Lower leg skin (tissue), 3 donors: ENCODE data around the gene AFDN.

Source experiments
- POLR2A ChIP-seq, 2 donors: fragments of 450-650 bp; IDR thresholded peaks; one replicate each; pipeline ENCODE4 v1.6.1; 2016 to 2017; ENCODE audit warnings: antibody characterized with exemption in 2 of 2, mild to moderate bottlenecking in 1 of 2, moderate library complexity in 1 of 2
- TF ChIP-seq, protein P1 (sequence below), 3 donors: fragments of 450-650 bp; IDR thresholded peaks; one replicate each; pipeline ENCODE4 v1.5.1; 2016; ENCODE audit warnings: antibody characterized with exemption in 3 of 3, mild to moderate bottlenecking in 3 of 3, moderate library complexity in 2 of 3

DNA sequence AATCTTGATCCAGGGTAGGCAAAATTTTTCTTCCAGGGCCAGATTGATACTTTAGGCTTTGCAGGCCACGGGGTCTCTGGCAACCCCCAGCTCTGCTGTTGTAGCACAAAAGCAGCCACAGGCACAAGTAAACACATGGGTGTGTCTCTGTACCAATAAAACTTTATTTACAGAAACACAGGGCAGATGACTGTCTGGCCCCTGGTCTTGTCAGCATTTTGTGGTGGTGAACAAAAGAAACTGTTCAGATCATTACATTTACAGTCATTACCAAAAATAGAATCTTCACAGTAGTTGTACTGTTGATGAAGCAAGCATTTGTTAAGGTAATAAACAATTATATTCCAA lies 125.8 kb downstream of the AFDN start:
- TF ChIP-seq, protein P1, sequence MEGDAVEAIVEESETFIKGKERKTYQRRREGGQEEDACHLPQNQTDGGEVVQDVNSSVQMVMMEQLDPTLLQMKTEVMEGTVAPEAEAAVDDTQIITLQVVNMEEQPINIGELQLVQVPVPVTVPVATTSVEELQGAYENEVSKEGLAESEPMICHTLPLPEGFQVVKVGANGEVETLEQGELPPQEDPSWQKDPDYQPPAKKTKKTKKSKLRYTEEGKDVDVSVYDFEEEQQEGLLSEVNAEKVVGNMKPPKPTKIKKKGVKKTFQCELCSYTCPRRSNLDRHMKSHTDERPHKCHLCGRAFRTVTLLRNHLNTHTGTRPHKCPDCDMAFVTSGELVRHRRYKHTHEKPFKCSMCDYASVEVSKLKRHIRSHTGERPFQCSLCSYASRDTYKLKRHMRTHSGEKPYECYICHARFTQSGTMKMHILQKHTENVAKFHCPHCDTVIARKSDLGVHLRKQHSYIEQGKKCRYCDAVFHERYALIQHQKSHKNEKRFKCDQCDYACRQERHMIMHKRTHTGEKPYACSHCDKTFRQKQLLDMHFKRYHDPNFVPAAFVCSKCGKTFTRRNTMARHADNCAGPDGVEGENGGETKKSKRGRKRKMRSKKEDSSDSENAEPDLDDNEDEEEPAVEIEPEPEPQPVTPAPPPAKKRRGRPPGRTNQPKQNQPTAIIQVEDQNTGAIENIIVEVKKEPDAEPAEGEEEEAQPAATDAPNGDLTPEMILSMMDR (IDR thresholded peaks at IDR 0.05), result no peak
- no peak for TF ChIP-seq POLR2A (IDR thresholded peaks at IDR 0.05)
